GM10248 (cell line): ENCODE results near the gene GSK3B.

Experiments used
- CTCF ChIA-PET: fragments of 300-600 bp; sonication (Branson Sonifier 250); formaldehyde crosslinking; extraction: SDS; loops from one replicate; lab custom pipeline; 2021; ENCODE audit warnings: antibody characterized with exemption; lab: Yijun Ruan, JAX
- POLR2A ChIA-PET: fragments of 350-650 bp; sonication (Branson Sonifier 250); formaldehyde crosslinking; extraction: SDS; loops from one replicate; lab custom pipeline; 2020; ENCODE audit warnings: antibody characterized with exemption; lab: Yijun Ruan, JAX
- DNase-seq: peaks from one replicate; pipeline ENCODE4 v3.0.0; 2012; ENCODE audit errors: extremely low spot score
- CTCF ChIP-seq: IDR thresholded peaks from 2 replicates; pipeline ENCODE4 v1.5.1; 2012; ENCODE audit warnings: mild to moderate bottlenecking, low read depth; ENCODE audit errors: extremely low read depth, missing control alignments, control extremely low read depth

Gene GSK3B

GRCh38 chr3:120080836-120081235 lies 13.4 kb downstream of the GSK3B start:
- TF ChIP-seq CTCF, result no peak
- CTCF ChIA-PET, result no interaction called here
- no peak for DNase-seq
- POLR2A ChIA-PET, result interaction anchor here (1.9 kb wide), 1 partner anchor 15 kb away, joined by 4 read pairs; no protein-coding TSS in a partner anchor

GRCh38 chr3:120077731-120078130 lies 16.5 kb downstream of the GSK3B start:
- TF ChIP-seq CTCF, result no peak
- CTCF ChIA-PET, result no interaction called here
- POLR2A ChIA-PET, result interaction anchor here (1.9 kb wide), 1 partner anchor 18 kb away, joined by 5 read pairs; no protein-coding TSS in a partner anchor
- DNase-seq, result no peak

- POLR2A ChIA-PET, result no interaction called here
- CTCF ChIA-PET, result interaction anchor here (1.1 to 1.4 kb wide), 6 partner anchors 9 to 241 kb away, joined by 3 to 4 read pairs (median 4); no protein-coding TSS in a partner anchor
- no peak for DNase-seq
- no peak for TF ChIP-seq CTCF
These were observed 21.3 kb downstream of the GSK3B start for GRCh38 chr3:120072867-120073525.

- POLR2A ChIA-PET, result interaction anchor here (0.6 kb wide), 1 partner anchor 23 kb away, joined by 3 read pairs; the partner anchor contains the start of gene GSK3B
- CTCF ChIA-PET, result interaction anchor here (0.8 to 2.6 kb wide), 5 partner anchors 11 to 29 kb away, joined by 3 to 14 read pairs (median 5); no protein-coding TSS in a partner anchor
These were observed 23.0 kb downstream of the GSK3B start for GRCh38 chr3:120071259-120071658.

GRCh38 chr3:120070263-120070981 lies 23.8 kb downstream of the GSK3B start:
- POLR2A ChIA-PET, result no interaction called here

More at GRCh38 chr3:120071259-120071658, 23.0 kb downstream of the GSK3B start:
- no peak for TF ChIP-seq CTCF
- no peak for DNase-seq

More at GRCh38 chr3:120070263-120070981, 23.8 kb downstream of the GSK3B start:
- CTCF ChIA-PET, result interaction anchor here (0.8 to 2.6 kb wide), 5 partner anchors 11 to 28 kb away, joined by 3 to 14 read pairs (median 5); no protein-coding TSS in a partner anchor
- DNase-seq, result no peak
- no peak for TF ChIP-seq CTCF
